Measurements from ENCODE around the gene LRTM2.
A peak's percentile ranks its signal among the peaks of the same experiment; 100 is the strongest.

The LRTM2 gene

GRCh38 chr12:1820191-1820895, at the start of gene LRTM2:
Gene LRTM2, plus strand, starts transcription at chr12:1820565. Its CDS starts 7,584 bp downstream, at chr12:1828149.
- Histone ChIP-seq H3K4me3 (ENCODE audit: low read length) (peak within 1 kb of the TSS; percentile 54), H3K27me3 (ENCODE audit: control insufficient read depth, insufficient read depth, low read length) (peaks cover 37% of the 10 kb centered on the region), H3K27ac (ENCODE audit: low read length) (no peak within 1 kb of the TSS), H3K9me3 (ENCODE audit: control insufficient read depth, low read depth, low read length) (no peaks in the 10 kb centered on the region), H3K36me3 (ENCODE audit: control insufficient read depth, low read depth, low read length) (no peaks in the 10 kb centered on the region), H3K4me1 (ENCODE audit: control insufficient read depth, low read depth, low read length) (no peaks in the 10 kb centered on the region), H3K9ac (ENCODE audit: low read length) (no peak within 1 kb of the TSS)

DNA sequence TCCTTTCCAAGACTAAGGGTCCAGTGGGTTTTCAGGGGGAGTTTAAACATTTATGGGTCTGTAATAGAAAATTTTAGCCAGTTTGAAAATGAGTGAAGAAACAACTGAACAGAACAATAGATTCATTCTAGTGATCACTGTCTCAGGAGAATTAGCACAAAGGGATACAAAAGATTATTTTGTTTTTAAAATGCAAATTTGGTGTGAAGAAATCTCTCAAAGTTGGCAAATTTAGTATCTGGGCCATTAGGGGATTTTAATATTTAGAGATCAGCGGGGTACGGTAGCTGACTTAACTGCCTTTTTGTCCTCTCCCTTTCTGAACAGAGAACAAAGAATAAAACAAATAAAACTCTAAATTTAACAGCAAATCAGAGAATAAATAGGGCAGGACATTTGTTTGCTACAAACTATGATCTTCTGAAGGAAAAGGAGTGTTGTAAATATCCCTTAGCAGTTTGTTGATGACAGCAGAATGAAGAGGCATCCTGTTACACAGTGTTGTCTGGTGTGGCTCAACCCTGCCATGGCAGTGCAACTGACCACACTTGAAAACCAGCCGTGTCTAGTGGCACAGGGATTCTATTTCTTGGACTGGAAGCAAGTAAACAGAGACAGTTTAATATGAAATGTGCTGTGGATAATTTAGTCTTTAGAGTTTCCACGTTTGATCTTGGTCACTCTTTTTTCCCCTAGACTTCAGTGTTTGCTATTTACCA, 46.3 kb upstream of the LRTM2 start:
- Histone ChIP-seq H3K4me3 (ENCODE audit: low read length) (no peak overlapping the region), H3K27ac (ENCODE audit: low read length) (no peak overlapping the region), H3K27me3 (ENCODE audit: control insufficient read depth, insufficient read depth, low read length) (no peaks in the 10 kb centered on the region), H3K9me3 (ENCODE audit: control insufficient read depth, low read depth, low read length) (no peaks in the 10 kb centered on the region), H3K4me1 (ENCODE audit: control insufficient read depth, low read depth, low read length) (peaks cover 4% of the 10 kb centered on the region), H3K9ac (ENCODE audit: low read length) (no peak overlapping the region), H3K36me3 (ENCODE audit: control insufficient read depth, low read depth, low read length) (peaks cover 13% of the 10 kb centered on the region)

GRCh38 chr12:1776170-1776921, 44.0 kb upstream of the LRTM2 start:
- H3K36me3 ChIP-seq (ENCODE audit: control insufficient read depth, low read depth, low read length) = peaks cover 20% of the 10 kb centered on the region
- H3K9ac ChIP-seq (ENCODE audit: low read length) = no peak overlapping the region
- H3K27me3 ChIP-seq (ENCODE audit: control insufficient read depth, insufficient read depth, low read length) = no peaks in the 10 kb centered on the region
- no peak overlapping the region for H3K27ac ChIP-seq (ENCODE audit: low read length)
- no peaks in the 10 kb centered on the region for H3K9me3 ChIP-seq (ENCODE audit: control insufficient read depth, low read depth, low read length)
- peaks cover 4% of the 10 kb centered on the region for H3K4me1 ChIP-seq (ENCODE audit: control insufficient read depth, low read depth, low read length)
- H3K4me3 ChIP-seq (ENCODE audit: low read length) = no peak overlapping the region

DNA sequence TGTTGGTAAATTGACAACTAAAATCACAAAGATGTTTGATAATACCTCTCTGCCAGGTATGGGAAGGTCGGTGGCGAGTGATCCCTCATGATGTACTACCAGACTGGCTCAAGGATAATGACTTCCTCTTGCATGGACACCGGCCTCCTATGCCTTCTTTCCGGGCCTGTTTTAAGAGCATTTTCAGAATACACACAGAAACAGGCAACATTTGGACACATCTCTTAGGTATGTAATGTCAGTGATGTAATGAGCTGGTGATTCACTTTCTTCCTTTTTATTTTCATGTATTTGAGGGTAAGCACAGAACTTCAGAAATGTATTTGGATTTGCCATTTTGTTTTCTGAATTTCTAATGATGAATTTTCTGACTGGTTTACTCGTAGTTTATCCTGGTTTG, 42.6 kb upstream of the LRTM2 start:
- peaks cover 4% of the 10 kb centered on the region for H3K4me1 ChIP-seq (ENCODE audit: control insufficient read depth, low read depth, low read length)
- H3K36me3 ChIP-seq (ENCODE audit: control insufficient read depth, low read depth, low read length) = peaks cover 18% of the 10 kb centered on the region
- no peak overlapping the region for H3K27ac ChIP-seq (ENCODE audit: low read length)
- no peak overlapping the region for H3K4me3 ChIP-seq (ENCODE audit: low read length)
- H3K9me3 ChIP-seq (ENCODE audit: control insufficient read depth, low read depth, low read length) = no peaks in the 10 kb centered on the region
- H3K9ac ChIP-seq (ENCODE audit: low read length) = no peak overlapping the region
- no peaks in the 10 kb centered on the region for H3K27me3 ChIP-seq (ENCODE audit: control insufficient read depth, insufficient read depth, low read length)

GRCh38 chr12:1778911-1779310, 41.5 kb upstream of the LRTM2 start:
- Histone ChIP-seq H3K27ac (ENCODE audit: low read length) (no peak overlapping the region), H3K4me1 (ENCODE audit: control insufficient read depth, low read depth, low read length) (peaks cover 4% of the 10 kb centered on the region), H3K9me3 (ENCODE audit: control insufficient read depth, low read depth, low read length) (no peaks in the 10 kb centered on the region), H3K36me3 (ENCODE audit: control insufficient read depth, low read depth, low read length) (peaks cover 19% of the 10 kb centered on the region), H3K4me3 (ENCODE audit: low read length) (no peak overlapping the region), H3K27me3 (ENCODE audit: control insufficient read depth, insufficient read depth, low read length) (no peaks in the 10 kb centered on the region), H3K9ac (ENCODE audit: low read length) (no peak overlapping the region)

- peaks cover 23% of the 10 kb centered on the region for H3K36me3 ChIP-seq (ENCODE audit: control insufficient read depth, low read depth, low read length)
- no peak overlapping the region for H3K27ac ChIP-seq (ENCODE audit: low read length)
Observed at GRCh38 chr12:1779783-1780182, 40.6 kb upstream of the LRTM2 start.

DNA sequence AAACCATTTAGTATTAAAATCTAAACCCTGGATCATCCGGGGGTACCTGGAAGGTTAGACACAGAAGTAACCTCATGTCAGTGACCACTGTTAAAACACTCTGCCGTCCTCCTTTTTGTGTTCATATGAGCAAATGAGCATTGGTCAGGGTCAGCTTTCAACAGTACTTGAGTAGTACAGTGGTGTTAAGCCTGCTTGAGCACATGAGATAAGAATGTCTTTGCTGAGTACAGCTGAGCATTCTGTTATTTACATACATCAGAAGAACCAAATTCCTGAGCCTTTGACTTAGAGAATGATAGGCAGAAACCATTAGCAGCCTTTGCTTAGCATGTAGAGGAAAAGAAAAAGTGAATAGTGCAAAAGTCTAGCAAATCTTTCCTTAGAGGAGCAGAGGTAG, 38.6 kb upstream of the LRTM2 start:
- H3K27me3 ChIP-seq (ENCODE audit: control insufficient read depth, insufficient read depth, low read length) = no peaks in the 10 kb centered on the region
- no peak overlapping the region for H3K9ac ChIP-seq (ENCODE audit: low read length)
- H3K27ac ChIP-seq (ENCODE audit: low read length) = no peak overlapping the region
- no peaks in the 10 kb centered on the region for H3K9me3 ChIP-seq (ENCODE audit: control insufficient read depth, low read depth, low read length)
- no peaks in the 10 kb centered on the region for H3K4me1 ChIP-seq (ENCODE audit: control insufficient read depth, low read depth, low read length)
- peaks cover 38% of the 10 kb centered on the region for H3K36me3 ChIP-seq (ENCODE audit: control insufficient read depth, low read depth, low read length)
- H3K4me3 ChIP-seq (ENCODE audit: low read length) = no peak overlapping the region

More at GRCh38 chr12:1779783-1780182, 40.6 kb upstream of the LRTM2 start:
- H3K27me3 ChIP-seq (ENCODE audit: control insufficient read depth, insufficient read depth, low read length) = no peaks in the 10 kb centered on the region
- no peak overlapping the region for H3K4me3 ChIP-seq (ENCODE audit: low read length)
- peaks cover 4% of the 10 kb centered on the region for H3K4me1 ChIP-seq (ENCODE audit: control insufficient read depth, low read depth, low read length)
- H3K9me3 ChIP-seq (ENCODE audit: control insufficient read depth, low read depth, low read length) = no peaks in the 10 kb centered on the region
- no peak overlapping the region for H3K9ac ChIP-seq (ENCODE audit: low read length)

GRCh38 chr12:1782215-1782614, 38.1 kb upstream of the LRTM2 start:
- peaks cover 41% of the 10 kb centered on the region for H3K36me3 ChIP-seq (ENCODE audit: control insufficient read depth, low read depth, low read length)
- no peaks in the 10 kb centered on the region for H3K9me3 ChIP-seq (ENCODE audit: control insufficient read depth, low read depth, low read length)
- H3K4me3 ChIP-seq (ENCODE audit: low read length) = no peak overlapping the region
- no peaks in the 10 kb centered on the region for H3K4me1 ChIP-seq (ENCODE audit: control insufficient read depth, low read depth, low read length)
- H3K27ac ChIP-seq (ENCODE audit: low read length) = no peak overlapping the region
- H3K9ac ChIP-seq (ENCODE audit: low read length) = no peak overlapping the region
- H3K27me3 ChIP-seq (ENCODE audit: control insufficient read depth, insufficient read depth, low read length) = no peaks in the 10 kb centered on the region

GRCh38 chr12:1787714-1788113, 32.7 kb upstream of the LRTM2 start:
- Histone ChIP-seq H3K4me3 (ENCODE audit: low read length) (no peak overlapping the region), H3K9me3 (ENCODE audit: control insufficient read depth, low read depth, low read length) (no peaks in the 10 kb centered on the region), H3K27ac (ENCODE audit: low read length) (no peak overlapping the region), H3K9ac (ENCODE audit: low read length) (no peak overlapping the region), H3K27me3 (ENCODE audit: control insufficient read depth, insufficient read depth, low read length) (no peaks in the 10 kb centered on the region), H3K4me1 (ENCODE audit: control insufficient read depth, low read depth, low read length) (no peaks in the 10 kb centered on the region), H3K36me3 (ENCODE audit: control insufficient read depth, low read depth, low read length) (peaks cover 25% of the 10 kb centered on the region)

GRCh38 chr12:1790444-1790843, 29.9 kb upstream of the LRTM2 start:
- no peak overlapping the region for H3K27ac ChIP-seq (ENCODE audit: low read length)
- no peak overlapping the region for H3K4me3 ChIP-seq (ENCODE audit: low read length)
- H3K4me1 ChIP-seq (ENCODE audit: control insufficient read depth, low read depth, low read length) = no peaks in the 10 kb centered on the region
- peaks cover 16% of the 10 kb centered on the region for H3K36me3 ChIP-seq (ENCODE audit: control insufficient read depth, low read depth, low read length)
- no peak overlapping the region for H3K9ac ChIP-seq (ENCODE audit: low read length)
- H3K27me3 ChIP-seq (ENCODE audit: control insufficient read depth, insufficient read depth, low read length) = no peaks in the 10 kb centered on the region
- H3K9me3 ChIP-seq (ENCODE audit: control insufficient read depth, low read depth, low read length) = no peaks in the 10 kb centered on the region

GRCh38 chr12:1791104-1791841, 29.1 kb upstream of the LRTM2 start:
- Histone ChIP-seq H3K27me3 (ENCODE audit: control insufficient read depth, insufficient read depth, low read length) (no peaks in the 10 kb centered on the region), H3K4me3 (ENCODE audit: low read length) (no peak overlapping the region), H3K4me1 (ENCODE audit: control insufficient read depth, low read depth, low read length) (peaks cover 3% of the 10 kb centered on the region), H3K27ac (ENCODE audit: low read length) (no peak overlapping the region), H3K9ac (ENCODE audit: low read length) (no peak overlapping the region), H3K36me3 (ENCODE audit: control insufficient read depth, low read depth, low read length) (peaks cover 8% of the 10 kb centered on the region), H3K9me3 (ENCODE audit: control insufficient read depth, low read depth, low read length) (no peaks in the 10 kb centered on the region)
